ENCODE results near the gene RAB36. TPM values are rescaled to one million over a fixed set of nuclear protein-coding genes. Genes with fewer than 3 reads are reported as not detected.

The RAB36 gene
- polyA plus RNA-seq, 4 donors = 0.27 to 1.7 (median 0.92) TPM; not detected in 1

DNA sequence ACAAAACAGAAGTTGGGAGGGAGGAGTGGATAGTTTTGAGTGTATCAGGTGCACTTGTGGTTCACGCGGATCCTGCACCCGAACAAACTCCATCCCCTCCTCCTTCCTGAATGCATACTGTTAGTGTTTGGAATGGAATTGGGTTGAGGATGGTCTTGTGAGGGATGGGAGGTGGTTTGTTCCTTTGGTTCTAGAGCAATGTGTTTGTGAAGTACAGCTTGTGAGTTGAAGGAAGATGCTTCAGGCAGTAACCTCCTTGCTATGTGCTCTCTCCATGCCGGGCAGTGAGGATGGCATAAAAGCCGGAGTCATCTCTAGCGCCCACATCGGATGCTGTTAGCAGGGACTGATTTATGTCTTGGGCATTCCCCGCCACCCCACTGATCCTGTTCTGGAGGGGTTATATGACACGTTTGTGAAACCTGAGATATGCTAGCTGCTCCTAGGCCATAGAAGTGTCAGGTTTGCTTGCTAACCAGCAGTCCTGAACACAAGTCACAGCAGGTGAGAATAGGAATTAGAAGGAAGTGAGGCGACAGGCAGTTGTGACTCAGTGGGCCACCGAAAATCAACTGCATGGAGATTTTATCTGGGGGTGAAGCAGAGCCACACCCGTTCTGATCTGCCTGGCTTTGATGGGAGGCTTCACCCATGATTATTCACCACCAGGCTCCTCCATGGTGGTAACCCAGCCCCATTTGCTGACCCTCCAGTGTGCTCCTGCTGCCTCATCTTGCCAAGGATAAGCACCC is 37.2 kb downstream of the RAB36 start:
- Histone ChIP-seq H3K27me3 (ENCODE audit: control insufficient read depth in 3 of 3, insufficient read depth in 3 of 3, low read length in 3 of 3) (no peaks in the 10 kb centered on the region), H3K4me1 (ENCODE audit: control insufficient read depth in 3 of 3, insufficient read depth in 2 of 3, low read depth in 1 of 3, low read length in 2 of 3) (peaks cover 2 to 38% (median 5%) of the 10 kb centered on the region in 3 donors), H3K36me3 (ENCODE audit: control insufficient read depth in 3 of 3, insufficient read depth in 2 of 3, low read depth in 1 of 3, low read length in 3 of 3) (peaks cover 0 to 28% (median 0%) of the 10 kb centered on the region in 3 donors), H3K4me3 (ENCODE audit: low read depth in 1 of 3, low read length in 3 of 3) (peak overlapping the region; percentile 8 to 80 (median 44)), H3K9me3 (ENCODE audit: control insufficient read depth in 2 of 2, insufficient read depth in 1 of 2, low read depth in 1 of 2, low read length in 1 of 2) (no peaks in the 10 kb centered on the region), H3K27ac (ENCODE audit: low read depth in 1 of 3, low read length in 2 of 3) (no peak overlapping the region)
- DNase-seq (peak in 1 of 2 donors; percentile 47), FAIRE-seq (no peak)
- WGBS, 3 donors = 36 to 51% (median 46%) methylated on average over 12 of the region's 12 CpGs

DNA sequence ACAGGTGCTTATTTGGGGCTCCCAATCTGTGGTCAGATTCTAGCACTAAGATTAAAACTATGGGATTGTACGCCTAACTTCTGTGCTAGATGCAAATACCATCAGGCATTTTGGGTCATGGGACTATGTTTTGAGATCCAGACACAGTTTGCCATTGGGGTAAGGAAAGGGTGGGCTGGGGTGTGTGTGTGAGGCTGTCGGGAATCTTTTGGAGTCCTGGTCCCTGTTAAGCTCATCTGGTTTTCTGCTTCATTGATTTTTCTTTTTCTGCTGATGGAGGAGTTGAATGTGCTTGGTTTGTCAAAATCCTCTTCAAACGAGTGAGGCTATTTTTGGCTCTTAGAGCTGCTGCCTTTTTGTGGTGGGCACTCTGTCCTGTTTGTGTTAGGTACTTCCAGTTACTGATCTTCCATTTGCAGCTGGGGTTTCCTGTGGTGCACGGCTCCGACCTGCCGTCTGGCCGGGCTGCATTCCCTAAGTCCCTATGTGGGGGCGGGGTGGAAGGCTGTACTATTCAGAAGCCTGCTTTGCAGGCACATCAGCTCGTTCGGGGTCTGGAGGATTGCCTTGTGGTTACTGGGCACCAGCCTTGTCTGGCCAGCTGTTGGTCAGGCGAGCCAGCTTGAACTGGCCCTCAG is 37.9 kb downstream of the RAB36 start:
- 19 to 28% (median 22%) methylated on average over 11 of the region's 11 CpGs for WGBS, 3 donors
- H3K27ac ChIP-seq (ENCODE audit: low read depth in 1 of 3, low read length in 2 of 3) = no peak overlapping the region
- peak overlapping the region in 2 of 3 donors; percentile 44 to 80 for H3K4me3 ChIP-seq (ENCODE audit: low read depth in 1 of 3, low read length in 3 of 3)
- no peak for FAIRE-seq
- H3K27me3 ChIP-seq (ENCODE audit: control insufficient read depth in 3 of 3, insufficient read depth in 3 of 3, low read length in 3 of 3) = no peaks in the 10 kb centered on the region
- peaks cover 2 to 38% (median 5%) of the 10 kb centered on the region in 3 donors for H3K4me1 ChIP-seq (ENCODE audit: control insufficient read depth in 3 of 3, insufficient read depth in 2 of 3, low read depth in 1 of 3, low read length in 2 of 3)
- DNase-seq = peak; percentile 38 to 61
- H3K9me3 ChIP-seq (ENCODE audit: control insufficient read depth in 2 of 2, insufficient read depth in 1 of 2, low read depth in 1 of 2, low read length in 1 of 2) = no peaks in the 10 kb centered on the region
- peaks cover 0 to 33% (median 0%) of the 10 kb centered on the region in 3 donors for H3K36me3 ChIP-seq (ENCODE audit: control insufficient read depth in 3 of 3, insufficient read depth in 2 of 3, low read depth in 1 of 3, low read length in 3 of 3)

DNA sequence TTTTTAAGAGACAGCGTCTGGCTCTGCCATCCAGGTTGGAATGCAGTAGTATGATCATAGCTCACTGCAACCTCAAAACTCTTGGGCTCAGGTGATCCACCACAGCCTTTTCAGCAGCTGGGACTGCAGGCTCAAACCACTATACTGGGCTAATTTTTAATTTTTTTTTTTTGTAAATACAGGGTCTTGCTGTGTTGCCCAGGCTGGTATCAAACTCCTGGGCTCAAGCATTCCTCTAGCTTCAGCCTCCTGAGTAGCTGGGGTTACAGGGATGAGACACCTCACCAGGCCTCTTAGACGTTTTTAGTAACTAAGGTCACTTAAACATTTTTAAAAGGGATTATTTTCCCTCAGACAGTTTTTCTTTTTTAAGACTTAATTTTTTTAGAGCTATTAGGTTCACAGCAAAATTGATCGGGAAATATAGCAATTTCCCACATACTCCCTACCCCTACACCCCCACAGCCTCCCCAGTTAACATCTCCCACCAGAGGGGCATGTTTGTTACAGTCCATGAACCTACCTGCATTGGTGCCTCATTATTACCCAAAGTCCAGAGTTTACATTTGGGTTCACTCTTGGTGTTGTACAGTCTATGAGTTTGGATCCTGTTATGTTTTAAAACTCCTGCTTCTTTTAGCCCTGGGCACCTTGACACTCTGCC is 39.0 kb downstream of the RAB36 start:
- no peaks in the 10 kb centered on the region for H3K9me3 ChIP-seq (ENCODE audit: control insufficient read depth in 2 of 2, insufficient read depth in 1 of 2, low read depth in 1 of 2, low read length in 1 of 2)
- H3K27me3 ChIP-seq (ENCODE audit: control insufficient read depth in 3 of 3, insufficient read depth in 3 of 3, low read length in 3 of 3) = no peaks in the 10 kb centered on the region
- WGBS, 3 donors = 70 to 81% (median 71%) methylated on average over 3 of the region's 3 CpGs
- H3K4me3 ChIP-seq (ENCODE audit: low read depth in 1 of 3, low read length in 3 of 3) = no peak overlapping the region
- FAIRE-seq = no peak
- DNase-seq = no peak
- H3K36me3 ChIP-seq (ENCODE audit: control insufficient read depth in 3 of 3, insufficient read depth in 2 of 3, low read depth in 1 of 3, low read length in 3 of 3) = peaks cover 0 to 38% (median 0%) of the 10 kb centered on the region in 3 donors
- H3K27ac ChIP-seq (ENCODE audit: low read depth in 1 of 3, low read length in 2 of 3) = no peak overlapping the region
- peaks cover 2 to 34% (median 5%) of the 10 kb centered on the region in 3 donors for H3K4me1 ChIP-seq (ENCODE audit: control insufficient read depth in 3 of 3, insufficient read depth in 2 of 3, low read depth in 1 of 3, low read length in 2 of 3)

DNA sequence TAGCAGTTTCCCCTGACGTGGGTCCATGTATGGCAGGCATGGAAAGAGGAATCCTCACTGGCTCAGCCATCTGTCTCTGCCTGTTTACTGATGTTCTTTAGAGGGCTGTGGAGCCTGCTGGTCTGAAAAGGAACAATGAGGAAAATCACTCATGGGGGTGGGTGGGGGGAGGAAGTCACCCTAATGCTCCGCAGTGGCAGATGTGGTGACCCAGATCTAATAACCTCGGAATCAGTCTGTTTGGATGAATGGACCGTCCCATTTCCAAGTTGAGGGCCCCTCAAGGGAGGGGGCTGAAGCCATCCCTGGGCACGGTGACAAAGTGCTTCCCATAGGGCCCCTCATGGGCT is 39.5 kb downstream of the RAB36 start:
- H3K4me3 ChIP-seq (ENCODE audit: low read depth in 1 of 3, low read length in 3 of 3) = no peak overlapping the region

DNA sequence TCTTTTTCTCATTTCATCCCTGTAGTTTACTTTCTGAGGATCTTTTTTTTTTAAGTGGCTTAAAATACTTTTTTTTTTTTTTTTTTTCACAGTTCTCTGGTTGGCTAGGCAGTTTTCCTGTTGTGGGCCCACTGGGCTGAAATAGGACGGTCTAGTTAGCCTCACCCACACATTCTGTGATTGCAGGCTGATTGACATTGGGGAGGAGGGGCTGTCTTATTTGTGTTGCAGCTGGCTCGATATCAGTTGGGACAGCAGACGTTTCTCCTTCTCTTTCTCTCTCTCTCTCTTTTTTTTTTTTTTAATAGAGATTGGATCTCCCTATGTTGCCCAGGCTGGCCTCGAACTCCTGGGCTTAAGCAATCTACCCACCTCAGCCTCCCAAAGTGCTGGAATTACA is 41.9 kb downstream of the RAB36 start:
- DNase-seq (no peak), FAIRE-seq (no peak)
- Histone ChIP-seq H3K27ac (ENCODE audit: low read depth in 1 of 3, low read length in 2 of 3) (no peak overlapping the region), H3K4me1 (ENCODE audit: control insufficient read depth in 3 of 3, insufficient read depth in 2 of 3, low read depth in 1 of 3, low read length in 2 of 3) (peaks cover 0 to 17% (median 5%) of the 10 kb centered on the region in 3 donors), H3K4me3 (ENCODE audit: low read depth in 1 of 3, low read length in 3 of 3) (no peak overlapping the region), H3K27me3 (ENCODE audit: control insufficient read depth in 3 of 3, insufficient read depth in 3 of 3, low read length in 3 of 3) (no peaks in the 10 kb centered on the region), H3K9me3 (ENCODE audit: control insufficient read depth in 2 of 2, insufficient read depth in 1 of 2, low read depth in 1 of 2, low read length in 1 of 2) (no peaks in the 10 kb centered on the region), H3K36me3 (ENCODE audit: control insufficient read depth in 3 of 3, insufficient read depth in 2 of 3, low read depth in 1 of 3, low read length in 3 of 3) (peaks cover 0 to 52% (median 0%) of the 10 kb centered on the region in 3 donors)
- 45 to 70% (median 59%) methylated on average over 4 of the region's 4 CpGs for WGBS, 3 donors

More for the DNA sequence above, 39.5 kb downstream of the RAB36 start:
- Histone ChIP-seq H3K27me3 (ENCODE audit: control insufficient read depth in 3 of 3, insufficient read depth in 3 of 3, low read length in 3 of 3) (no peaks in the 10 kb centered on the region), H3K27ac (ENCODE audit: low read depth in 1 of 3, low read length in 2 of 3) (no peak overlapping the region), H3K9me3 (ENCODE audit: control insufficient read depth in 2 of 2, insufficient read depth in 1 of 2, low read depth in 1 of 2, low read length in 1 of 2) (no peaks in the 10 kb centered on the region), H3K36me3 (ENCODE audit: control insufficient read depth in 3 of 3, insufficient read depth in 2 of 3, low read depth in 1 of 3, low read length in 3 of 3) (peaks cover 0 to 42% (median 0%) of the 10 kb centered on the region in 3 donors), H3K4me1 (ENCODE audit: control insufficient read depth in 3 of 3, insufficient read depth in 2 of 3, low read depth in 1 of 3, low read length in 2 of 3) (peaks cover 2 to 29% (median 5%) of the 10 kb centered on the region in 3 donors)
- DNase-seq = no peak
- 77 to 85% (median 84%) methylated on average over 5 of the region's 5 CpGs for WGBS, 3 donors
- FAIRE-seq = no peak

DNA sequence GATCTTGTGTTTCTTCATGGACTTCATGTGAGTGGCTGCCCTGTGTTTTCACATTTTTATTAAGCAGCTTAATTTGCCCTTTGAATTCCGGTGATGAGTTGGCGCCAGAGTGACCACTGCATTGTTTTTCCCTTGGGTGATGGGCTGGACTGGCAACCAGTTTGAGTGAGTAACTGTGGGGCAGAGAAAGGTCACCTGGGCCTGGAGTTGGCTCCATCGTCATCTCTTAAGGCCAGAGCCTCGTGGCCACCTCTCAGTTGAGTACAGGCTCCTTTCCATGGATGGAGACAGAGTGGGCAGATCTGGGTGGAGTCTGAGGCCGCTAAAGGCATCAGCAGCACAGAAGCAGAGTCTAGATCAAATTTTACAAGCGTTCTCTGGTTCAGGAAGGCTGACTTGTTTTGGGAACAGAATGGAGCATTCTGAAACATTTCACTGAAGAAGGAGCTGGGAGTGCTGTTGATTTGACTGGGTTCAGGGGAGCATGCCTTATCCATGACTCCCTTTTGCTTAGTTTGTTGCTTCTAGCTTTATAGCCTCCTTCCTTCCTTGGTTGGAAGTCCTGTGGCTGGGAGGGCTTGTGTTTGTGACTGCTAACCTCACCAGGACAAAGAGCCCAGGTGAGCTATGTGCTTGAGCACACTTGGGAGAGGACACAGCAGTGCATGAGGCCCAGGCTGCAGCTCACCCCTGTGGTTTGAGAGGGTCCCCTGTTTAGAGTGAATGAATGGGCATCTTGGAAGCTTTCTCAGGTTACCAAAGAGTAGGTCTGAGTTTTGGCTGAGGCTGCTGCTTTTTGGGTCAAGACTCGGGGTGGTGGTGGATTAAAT is 42.8 kb downstream of the RAB36 start:
- no peak overlapping the region for H3K27ac ChIP-seq (ENCODE audit: low read depth in 1 of 3, low read length in 2 of 3)
- 83 to 88% (median 87%) methylated on average over 7 of the region's 7 CpGs for WGBS, 3 donors
- H3K4me1 ChIP-seq (ENCODE audit: control insufficient read depth in 3 of 3, insufficient read depth in 2 of 3, low read depth in 1 of 3, low read length in 2 of 3) = peaks cover 0 to 8% (median under 1%) of the 10 kb centered on the region in 3 donors

DNA sequence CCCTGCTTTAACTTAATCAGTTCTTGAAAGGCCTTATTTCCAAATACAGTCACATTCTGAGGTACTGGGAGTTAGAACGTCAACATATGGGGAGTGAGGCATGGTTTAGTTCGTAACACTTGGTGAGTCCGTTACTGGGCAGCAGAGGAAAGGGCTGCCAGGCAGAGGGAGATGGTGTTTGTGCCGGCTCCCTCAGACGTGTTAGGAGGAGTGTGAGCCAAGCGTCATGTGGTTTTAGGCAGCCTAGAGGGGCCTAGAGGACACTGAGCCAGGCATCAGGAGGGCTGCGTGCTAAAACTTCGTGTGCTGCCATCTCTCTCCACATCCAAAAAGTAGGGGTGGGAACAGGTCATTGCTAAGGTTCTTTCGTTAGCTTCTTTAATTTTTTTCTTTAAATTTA is 45.2 kb downstream of the RAB36 start:
- Histone ChIP-seq H3K27ac (ENCODE audit: low read depth in 1 of 3, low read length in 2 of 3) (no peak overlapping the region), H3K4me3 (ENCODE audit: low read depth in 1 of 3, low read length in 3 of 3) (no peak overlapping the region), H3K9me3 (ENCODE audit: control insufficient read depth in 2 of 2, insufficient read depth in 1 of 2, low read depth in 1 of 2, low read length in 1 of 2) (no peaks in the 10 kb centered on the region), H3K36me3 (ENCODE audit: control insufficient read depth in 3 of 3, insufficient read depth in 2 of 3, low read depth in 1 of 3, low read length in 3 of 3) (peaks cover 0 to 44% (median 0%) of the 10 kb centered on the region in 3 donors), H3K4me1 (ENCODE audit: control insufficient read depth in 3 of 3, insufficient read depth in 2 of 3, low read depth in 1 of 3, low read length in 2 of 3) (no peaks in the 10 kb centered on the region), H3K27me3 (ENCODE audit: control insufficient read depth in 3 of 3, insufficient read depth in 3 of 3, low read length in 3 of 3) (no peaks in the 10 kb centered on the region)
- FAIRE-seq (no peak), DNase-seq (no peak)
- WGBS, 3 donors = 93 to 95% (median 93%) methylated on average over 9 of the region's 9 CpGs

More for the DNA sequence above, 42.8 kb downstream of the RAB36 start:
- H3K36me3 ChIP-seq (ENCODE audit: control insufficient read depth in 3 of 3, insufficient read depth in 2 of 3, low read depth in 1 of 3, low read length in 3 of 3) = peaks cover 0 to 52% (median 0%) of the 10 kb centered on the region in 3 donors
- DNase-seq = no peak
- H3K9me3 ChIP-seq (ENCODE audit: control insufficient read depth in 2 of 2, insufficient read depth in 1 of 2, low read depth in 1 of 2, low read length in 1 of 2) = no peaks in the 10 kb centered on the region
- no peak overlapping the region for H3K4me3 ChIP-seq (ENCODE audit: low read depth in 1 of 3, low read length in 3 of 3)
- FAIRE-seq = no peak
- no peaks in the 10 kb centered on the region for H3K27me3 ChIP-seq (ENCODE audit: control insufficient read depth in 3 of 3, insufficient read depth in 3 of 3, low read length in 3 of 3)

DNA sequence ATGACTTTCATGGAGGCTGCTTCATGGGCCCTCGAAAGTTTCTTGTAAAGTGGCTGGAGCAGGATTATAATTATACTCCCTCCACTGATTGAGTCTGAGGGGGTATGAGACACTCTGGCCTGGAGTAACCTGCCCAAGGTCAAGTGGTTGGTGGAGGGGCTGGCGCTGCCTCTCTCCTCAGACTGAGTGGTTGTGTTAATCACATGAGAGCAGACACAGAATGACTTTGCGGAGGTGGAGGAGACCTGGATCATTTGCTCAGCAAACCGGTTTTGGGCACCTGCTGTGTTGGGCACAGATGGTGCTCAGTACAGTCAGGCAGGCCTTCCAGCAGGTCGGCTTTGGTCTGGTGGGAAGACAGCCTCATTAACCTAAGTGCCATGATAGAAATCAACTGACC is 46.9 kb downstream of the RAB36 start:
- DNase-seq (no peak), FAIRE-seq (no peak)
- Histone ChIP-seq H3K9me3 (ENCODE audit: control insufficient read depth in 2 of 2, insufficient read depth in 1 of 2, low read depth in 1 of 2, low read length in 1 of 2) (no peaks in the 10 kb centered on the region), H3K4me1 (ENCODE audit: control insufficient read depth in 3 of 3, insufficient read depth in 2 of 3, low read depth in 1 of 3, low read length in 2 of 3) (no peaks in the 10 kb centered on the region), H3K27ac (ENCODE audit: low read depth in 1 of 3, low read length in 2 of 3) (no peak overlapping the region), H3K27me3 (ENCODE audit: control insufficient read depth in 3 of 3, insufficient read depth in 3 of 3, low read length in 3 of 3) (no peaks in the 10 kb centered on the region), H3K36me3 (ENCODE audit: control insufficient read depth in 3 of 3, insufficient read depth in 2 of 3, low read depth in 1 of 3, low read length in 3 of 3) (peaks cover 0 to 41% (median 0%) of the 10 kb centered on the region in 3 donors), H3K4me3 (ENCODE audit: low read depth in 1 of 3, low read length in 3 of 3) (no peak overlapping the region)
- WGBS, 3 donors = 75 to 81% (median 78%) methylated on average over 5 of the region's 5 CpGs

Data from small intestine (tissue), 7 donors.